Spleen (tissue), 7 donors: ENCODE data around the gene DCAKD.

Experiments used
- POLR2A ChIP-seq, 3 donors: fragments of 450-650 bp; IDR thresholded peaks; one replicate each; pipeline ENCODE4 v1.5.1; 2017; ENCODE audit warnings: antibody characterized with exemption in 3 of 3, mild to moderate bottlenecking in 1 of 3
- POLR2AphosphoS5 ChIP-seq, 3 donors: sonication (generic); formaldehyde crosslinking; IDR thresholded peaks; one replicate each; pipeline ENCODE4 v1.5.1; 2017; ENCODE audit warnings: antibody characterized with exemption in 3 of 3
- TF ChIP-seq, protein P1 (sequence below), 11 experiments: fragments of 200-600 bp in 7 of 11; fragments of 450-650 bp in 4 of 11; sonication (generic) in 4 of 11; IDR thresholded peaks in 8 of 11; conservative IDR thresholded peaks in 3 of 11; 1 replicate in 7 of 11; 2 replicates in 4 of 11; pipeline versions ENCODE4 v1.4.0 to v1.8.0; 2016 to 2021; ENCODE audit warnings: antibody characterized with exemption in 11 of 11, inconsistent platforms in 4 of 11, mild to moderate bottlenecking in 1 of 11
- donor health status: DM: no; HTN: no; CAD: no; lungs with moderate emphysema.
- donor health status: DM: no; HTN: no; CAD: no.
- donor health status: DM: no; HTN: no; CAD: no.

DNA sequence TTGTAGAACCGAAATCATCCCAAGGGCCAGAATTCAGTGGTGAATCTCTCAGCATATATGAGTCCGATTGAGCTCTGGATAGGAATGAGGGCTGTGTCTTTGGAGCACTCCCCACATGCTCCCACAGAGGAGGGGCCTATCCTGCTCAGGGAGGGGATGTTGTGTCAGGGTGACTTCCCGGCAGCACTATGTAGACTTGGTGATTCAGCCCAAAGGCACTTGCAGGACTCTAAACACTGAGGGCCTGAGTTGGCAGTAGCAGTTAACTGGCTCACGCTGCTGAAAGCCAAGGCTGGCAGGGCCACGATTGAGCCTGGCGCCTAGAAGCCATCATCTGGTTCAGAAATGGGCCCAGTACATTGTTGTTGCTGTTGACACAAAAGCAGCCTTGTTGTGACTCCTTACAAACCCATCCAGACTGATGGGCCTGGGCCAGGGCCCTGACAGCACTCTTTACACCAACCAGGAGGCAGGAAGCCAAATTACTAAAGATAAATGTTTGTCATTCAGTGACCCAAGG, 41.5 kb upstream of the DCAKD start:
- TF ChIP-seq, protein P1, sequence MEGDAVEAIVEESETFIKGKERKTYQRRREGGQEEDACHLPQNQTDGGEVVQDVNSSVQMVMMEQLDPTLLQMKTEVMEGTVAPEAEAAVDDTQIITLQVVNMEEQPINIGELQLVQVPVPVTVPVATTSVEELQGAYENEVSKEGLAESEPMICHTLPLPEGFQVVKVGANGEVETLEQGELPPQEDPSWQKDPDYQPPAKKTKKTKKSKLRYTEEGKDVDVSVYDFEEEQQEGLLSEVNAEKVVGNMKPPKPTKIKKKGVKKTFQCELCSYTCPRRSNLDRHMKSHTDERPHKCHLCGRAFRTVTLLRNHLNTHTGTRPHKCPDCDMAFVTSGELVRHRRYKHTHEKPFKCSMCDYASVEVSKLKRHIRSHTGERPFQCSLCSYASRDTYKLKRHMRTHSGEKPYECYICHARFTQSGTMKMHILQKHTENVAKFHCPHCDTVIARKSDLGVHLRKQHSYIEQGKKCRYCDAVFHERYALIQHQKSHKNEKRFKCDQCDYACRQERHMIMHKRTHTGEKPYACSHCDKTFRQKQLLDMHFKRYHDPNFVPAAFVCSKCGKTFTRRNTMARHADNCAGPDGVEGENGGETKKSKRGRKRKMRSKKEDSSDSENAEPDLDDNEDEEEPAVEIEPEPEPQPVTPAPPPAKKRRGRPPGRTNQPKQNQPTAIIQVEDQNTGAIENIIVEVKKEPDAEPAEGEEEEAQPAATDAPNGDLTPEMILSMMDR (IDR thresholded peaks at IDR 0.05 in 8 of 11, conservative IDR thresholded peaks at IDR 0.05 in 3 of 11): no peak
- no peak for TF ChIP-seq POLR2A (IDR thresholded peaks at IDR 0.05)
- TF ChIP-seq POLR2AphosphoS5 (IDR thresholded peaks at IDR 0.05): peak in 2 of 3 donors; percentile 54 to 58
